Gastrocnemius medialis (tissue), 4 donors: Measurements from ENCODE around the gene TWF2.

ENCODE experiments used
- POLR2A ChIP-seq, 2 donors: fragments of 450-650 bp; IDR thresholded peaks; one replicate each; pipeline ENCODE4 v1.6.1; 2017; ENCODE audit warnings: antibody characterized with exemption in 2 of 2, mild to moderate bottlenecking in 2 of 2, moderate library complexity in 2 of 2
- TF ChIP-seq, protein P1 (sequence below), 5 experiments: fragments of 450-650 bp in 3 of 5; fragments of 200-600 bp in 2 of 5; sonication (generic) in 2 of 5; IDR thresholded peaks in 4 of 5; conservative IDR thresholded peaks in 1 of 5; 1 replicate in 4 of 5; 2 replicates in 1 of 5; pipeline ENCODE4 v1.5.1; 2016 to 2019; ENCODE audit warnings: antibody characterized with exemption in 5 of 5, mild to moderate bottlenecking in 3 of 5, moderate library complexity in 3 of 5

- TF ChIP-seq, protein P1, sequence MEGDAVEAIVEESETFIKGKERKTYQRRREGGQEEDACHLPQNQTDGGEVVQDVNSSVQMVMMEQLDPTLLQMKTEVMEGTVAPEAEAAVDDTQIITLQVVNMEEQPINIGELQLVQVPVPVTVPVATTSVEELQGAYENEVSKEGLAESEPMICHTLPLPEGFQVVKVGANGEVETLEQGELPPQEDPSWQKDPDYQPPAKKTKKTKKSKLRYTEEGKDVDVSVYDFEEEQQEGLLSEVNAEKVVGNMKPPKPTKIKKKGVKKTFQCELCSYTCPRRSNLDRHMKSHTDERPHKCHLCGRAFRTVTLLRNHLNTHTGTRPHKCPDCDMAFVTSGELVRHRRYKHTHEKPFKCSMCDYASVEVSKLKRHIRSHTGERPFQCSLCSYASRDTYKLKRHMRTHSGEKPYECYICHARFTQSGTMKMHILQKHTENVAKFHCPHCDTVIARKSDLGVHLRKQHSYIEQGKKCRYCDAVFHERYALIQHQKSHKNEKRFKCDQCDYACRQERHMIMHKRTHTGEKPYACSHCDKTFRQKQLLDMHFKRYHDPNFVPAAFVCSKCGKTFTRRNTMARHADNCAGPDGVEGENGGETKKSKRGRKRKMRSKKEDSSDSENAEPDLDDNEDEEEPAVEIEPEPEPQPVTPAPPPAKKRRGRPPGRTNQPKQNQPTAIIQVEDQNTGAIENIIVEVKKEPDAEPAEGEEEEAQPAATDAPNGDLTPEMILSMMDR (IDR thresholded peaks at IDR 0.05 in 4 of 5, conservative IDR thresholded peaks at IDR 0.05 in 1 of 5): peak in 3 of 5 experiments; percentile 16 to 50 (median 35)
- TF ChIP-seq POLR2A (IDR thresholded peaks at IDR 0.05): no peak
Observed at GRCh38 chr3:52236424-52236886, 2.5 kb downstream of the TWF2 start.
